ENCODE measurements around the gene NEURL2.

The NEURL2 gene

GRCh38 chr20:45919542-45920399 is 28.8 kb upstream of the NEURL2 start:
- no peak overlapping the region for H3K27ac ChIP-seq (ENCODE audit: insufficient read depth, low read length, poor library complexity, severe bottlenecking)
- peaks cover 3% of the 10 kb centered on the region for H3K4me1 ChIP-seq (ENCODE audit: control insufficient read depth, insufficient read depth, low read length, poor library complexity, severe bottlenecking)
- no peaks in the 10 kb centered on the region for H3K27me3 ChIP-seq (replicated peaks; ENCODE audit: control insufficient read depth, insufficient read depth, low read length, poor library complexity, severe bottlenecking)
- H3K36me3 ChIP-seq (ENCODE audit: control insufficient read depth, insufficient read depth, low read length): no peaks in the 10 kb centered on the region
- no peak for DNase-seq
- H3K9me3 ChIP-seq (ENCODE audit: control insufficient read depth, low read length): no peaks in the 10 kb centered on the region
- H3K4me3 ChIP-seq (ENCODE audit: insufficient read depth, low read depth, low read length, poor library complexity, severe bottlenecking): no peak overlapping the region

DNA sequence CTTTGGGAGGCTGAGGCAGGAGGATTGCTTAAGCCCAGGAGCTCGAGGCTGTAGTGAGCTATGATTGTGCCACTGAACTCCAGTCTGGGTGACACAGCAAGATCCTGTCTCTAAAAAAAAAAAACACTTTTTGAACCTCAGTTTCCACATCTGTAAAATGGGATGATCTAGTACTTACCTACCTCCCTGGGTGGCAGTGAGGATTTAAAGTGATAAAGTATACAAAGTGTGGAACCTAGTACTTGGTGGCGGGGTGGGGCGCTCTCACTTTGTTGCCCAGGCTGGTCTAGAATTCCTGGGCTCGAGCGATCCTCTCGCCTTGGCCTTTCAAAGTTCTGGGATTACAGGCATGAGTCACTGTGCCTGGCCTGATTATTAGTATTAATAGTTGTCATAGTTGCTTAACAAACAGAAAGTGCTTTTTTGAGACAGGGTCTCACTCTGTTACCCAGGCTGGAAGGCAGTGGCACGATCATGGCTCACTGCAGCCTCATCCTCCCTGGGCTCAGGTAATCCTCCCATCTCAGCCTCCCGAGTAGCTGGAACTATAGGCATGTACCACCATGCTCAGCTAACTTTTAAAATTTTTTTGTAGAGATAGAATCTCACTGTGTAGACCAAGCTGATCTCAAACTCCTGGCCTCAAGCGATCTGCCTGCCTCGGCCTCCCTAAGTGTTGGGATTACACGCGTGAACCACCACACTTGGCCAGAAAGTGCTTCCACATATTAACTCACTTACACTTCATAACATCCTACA is 27.9 kb upstream of the NEURL2 start:
- H3K27me3 ChIP-seq (replicated peaks; ENCODE audit: control insufficient read depth, insufficient read depth, low read length, poor library complexity, severe bottlenecking): no peaks in the 10 kb centered on the region
- no peak for DNase-seq

GRCh38 chr20:45918182-45918737 is 27.3 kb upstream of the NEURL2 start:
- H3K4me3 ChIP-seq (ENCODE audit: insufficient read depth, low read depth, low read length, poor library complexity, severe bottlenecking): no peak overlapping the region
- H3K4me1 ChIP-seq (ENCODE audit: control insufficient read depth, insufficient read depth, low read length, poor library complexity, severe bottlenecking): no peaks in the 10 kb centered on the region
- no peaks in the 10 kb centered on the region for H3K36me3 ChIP-seq (ENCODE audit: control insufficient read depth, insufficient read depth, low read length)
- no peak overlapping the region for H3K27ac ChIP-seq (ENCODE audit: insufficient read depth, low read length, poor library complexity, severe bottlenecking)
- H3K9me3 ChIP-seq (ENCODE audit: control insufficient read depth, low read length): no peaks in the 10 kb centered on the region
- no peak for DNase-seq
- no peaks in the 10 kb centered on the region for H3K27me3 ChIP-seq (replicated peaks; ENCODE audit: control insufficient read depth, insufficient read depth, low read length, poor library complexity, severe bottlenecking)

More for the DNA sequence above, 27.9 kb upstream of the NEURL2 start:
- H3K4me3 ChIP-seq (ENCODE audit: insufficient read depth, low read depth, low read length, poor library complexity, severe bottlenecking): no peak overlapping the region
- H3K27ac ChIP-seq (ENCODE audit: insufficient read depth, low read length, poor library complexity, severe bottlenecking): no peak overlapping the region
- H3K9me3 ChIP-seq (ENCODE audit: control insufficient read depth, low read length): no peaks in the 10 kb centered on the region
- no peaks in the 10 kb centered on the region for H3K36me3 ChIP-seq (ENCODE audit: control insufficient read depth, insufficient read depth, low read length)
- H3K4me1 ChIP-seq (ENCODE audit: control insufficient read depth, insufficient read depth, low read length, poor library complexity, severe bottlenecking): no peaks in the 10 kb centered on the region

DNA sequence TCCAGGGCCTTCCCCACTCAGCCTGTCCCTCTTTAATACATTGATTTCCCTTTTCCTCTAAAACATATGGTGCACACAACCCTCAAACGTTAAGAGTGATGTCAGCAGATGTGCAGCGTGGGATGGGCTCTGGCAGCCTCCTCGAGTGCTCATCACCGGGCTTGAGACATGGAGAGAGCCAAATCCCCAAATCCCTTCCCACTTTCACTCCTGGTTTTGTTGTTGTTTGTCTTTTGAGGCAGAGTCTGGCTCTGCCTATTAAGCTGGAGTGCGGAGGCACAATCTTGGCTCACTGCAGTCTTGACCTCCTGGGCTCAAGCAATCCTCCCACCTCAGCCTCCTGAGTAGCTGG is 26.8 kb upstream of the NEURL2 start:
- H3K4me1 ChIP-seq (ENCODE audit: control insufficient read depth, insufficient read depth, low read length, poor library complexity, severe bottlenecking): no peaks in the 10 kb centered on the region
- H3K27ac ChIP-seq (ENCODE audit: insufficient read depth, low read length, poor library complexity, severe bottlenecking): no peak overlapping the region
- no peak overlapping the region for H3K4me3 ChIP-seq (ENCODE audit: insufficient read depth, low read depth, low read length, poor library complexity, severe bottlenecking)
- no peak for DNase-seq
- H3K9me3 ChIP-seq (ENCODE audit: control insufficient read depth, low read length): no peaks in the 10 kb centered on the region
- H3K27me3 ChIP-seq (replicated peaks; ENCODE audit: control insufficient read depth, insufficient read depth, low read length, poor library complexity, severe bottlenecking): no peaks in the 10 kb centered on the region
- H3K36me3 ChIP-seq (ENCODE audit: control insufficient read depth, insufficient read depth, low read length): no peaks in the 10 kb centered on the region

- Histone ChIP-seq H3K27ac (ENCODE audit: insufficient read depth, low read length, poor library complexity, severe bottlenecking) (no peak overlapping the region), H3K4me1 (ENCODE audit: control insufficient read depth, insufficient read depth, low read length, poor library complexity, severe bottlenecking) (peaks cover 14% of the 10 kb centered on the region), H3K4me3 (ENCODE audit: insufficient read depth, low read depth, low read length, poor library complexity, severe bottlenecking) (no peak overlapping the region), H3K27me3 (replicated peaks; ENCODE audit: control insufficient read depth, insufficient read depth, low read length, poor library complexity, severe bottlenecking) (no peaks in the 10 kb centered on the region), H3K9me3 (ENCODE audit: control insufficient read depth, low read length) (no peaks in the 10 kb centered on the region), H3K36me3 (ENCODE audit: control insufficient read depth, insufficient read depth, low read length) (no peaks in the 10 kb centered on the region)
- no peak for DNase-seq
Measured at GRCh38 chr20:45913116-45913515, 22.1 kb upstream of the NEURL2 start.

DNA sequence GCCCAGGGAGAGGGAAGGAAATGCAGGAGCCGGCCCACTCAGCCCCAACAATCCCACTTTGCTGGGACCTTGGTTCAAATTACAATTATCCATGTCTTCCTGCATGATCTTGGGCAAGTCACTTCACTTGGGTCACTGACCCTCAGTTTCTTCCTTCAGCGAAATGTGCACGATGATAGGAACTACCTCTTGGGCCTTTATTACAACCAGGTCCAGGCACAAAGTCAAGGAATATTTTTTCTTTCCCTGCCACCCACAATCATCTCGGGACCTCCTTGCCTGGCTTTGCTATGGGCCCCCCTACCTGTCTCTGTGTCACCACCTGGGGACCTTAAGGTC is 21.3 kb upstream of the NEURL2 start:
- no peaks in the 10 kb centered on the region for H3K36me3 ChIP-seq (ENCODE audit: control insufficient read depth, insufficient read depth, low read length)
- no peak for DNase-seq
- H3K27ac ChIP-seq (ENCODE audit: insufficient read depth, low read length, poor library complexity, severe bottlenecking): no peak overlapping the region
- peak overlapping the region; percentile 57 for H3K4me3 ChIP-seq (ENCODE audit: insufficient read depth, low read depth, low read length, poor library complexity, severe bottlenecking)
- no peaks in the 10 kb centered on the region for H3K9me3 ChIP-seq (ENCODE audit: control insufficient read depth, low read length)
- no peaks in the 10 kb centered on the region for H3K27me3 ChIP-seq (replicated peaks; ENCODE audit: control insufficient read depth, insufficient read depth, low read length, poor library complexity, severe bottlenecking)
- peaks cover 14% of the 10 kb centered on the region for H3K4me1 ChIP-seq (ENCODE audit: control insufficient read depth, insufficient read depth, low read length, poor library complexity, severe bottlenecking)

DNA sequence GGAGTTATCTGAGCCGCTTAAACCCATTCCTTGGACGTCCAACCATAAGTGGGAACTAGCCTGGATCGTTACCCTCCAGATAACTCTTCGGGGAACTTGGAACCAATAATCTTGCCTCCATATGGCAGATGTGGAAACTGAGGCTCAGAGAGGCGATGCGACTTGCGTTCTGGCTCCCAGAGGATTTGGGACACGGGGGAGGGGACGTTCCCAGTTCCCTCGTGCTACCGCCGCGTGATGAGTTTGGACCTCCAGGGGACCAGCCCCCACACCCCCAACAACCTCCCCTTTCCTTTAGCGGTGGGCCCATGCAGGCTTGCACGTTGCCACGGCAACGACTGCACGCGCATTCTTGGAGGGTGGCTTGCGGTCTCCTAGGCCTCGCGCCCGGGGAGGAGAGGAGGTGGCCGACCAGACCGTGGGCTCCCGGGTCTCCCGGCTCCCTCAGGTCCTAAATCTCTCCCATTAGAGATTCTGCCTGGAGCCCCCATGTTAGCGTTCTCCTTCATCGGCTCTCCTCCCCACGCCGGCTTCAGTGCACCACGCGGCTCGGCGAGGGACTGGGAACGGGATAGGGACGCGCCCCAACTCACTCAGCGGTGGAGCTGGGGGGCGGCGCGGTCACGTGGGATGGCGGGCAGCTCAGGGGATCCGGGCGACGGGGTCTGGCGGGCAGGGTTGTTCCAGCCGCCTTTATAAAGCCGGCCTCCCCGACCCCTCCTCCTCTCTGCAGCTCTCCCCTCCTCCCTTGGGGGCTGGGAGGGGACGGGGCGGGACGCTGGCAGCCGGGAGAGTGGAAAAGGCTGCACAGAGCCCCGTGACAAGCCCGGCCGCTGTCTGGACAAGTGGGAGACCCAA is 20.7 kb upstream of the NEURL2 start, which contains the start of gene PLTP:
Gene PLTP (minus strand): TSS at position 670 of the 858 bp plus-strand sequence. CDS start 703 bp downstream, outside the sequence.
- Histone ChIP-seq H3K27ac (ENCODE audit: insufficient read depth, low read length, poor library complexity, severe bottlenecking) (no peak within 1 kb of the TSS), H3K4me1 (ENCODE audit: control insufficient read depth, insufficient read depth, low read length, poor library complexity, severe bottlenecking) (peaks cover 14% of the 10 kb centered on the region), H3K9me3 (ENCODE audit: control insufficient read depth, low read length) (no peaks in the 10 kb centered on the region), H3K27me3 (replicated peaks; ENCODE audit: control insufficient read depth, insufficient read depth, low read length, poor library complexity, severe bottlenecking) (no peaks in the 10 kb centered on the region), H3K36me3 (ENCODE audit: control insufficient read depth, insufficient read depth, low read length) (no peaks in the 10 kb centered on the region), H3K4me3 (ENCODE audit: insufficient read depth, low read depth, low read length, poor library complexity, severe bottlenecking) (peak within 1 kb of the TSS; percentile 57)
- peak in 2 of 3 donors; percentile 16 to 27 for DNase-seq

GRCh38 chr20:45910670-45911485 is 19.9 kb upstream of the NEURL2 start:
- peaks cover 14% of the 10 kb centered on the region for H3K4me1 ChIP-seq (ENCODE audit: control insufficient read depth, insufficient read depth, low read length, poor library complexity, severe bottlenecking)

More at GRCh38 chr20:45910670-45911485, 19.9 kb upstream of the NEURL2 start:
- H3K27me3 ChIP-seq (replicated peaks; ENCODE audit: control insufficient read depth, insufficient read depth, low read length, poor library complexity, severe bottlenecking): no peaks in the 10 kb centered on the region
- H3K9me3 ChIP-seq (ENCODE audit: control insufficient read depth, low read length): no peaks in the 10 kb centered on the region
- peak; percentile 77 to 83 (median 81) for DNase-seq
- H3K36me3 ChIP-seq (ENCODE audit: control insufficient read depth, insufficient read depth, low read length): no peaks in the 10 kb centered on the region
- H3K4me3 ChIP-seq (ENCODE audit: insufficient read depth, low read depth, low read length, poor library complexity, severe bottlenecking): peak overlapping the region; percentile 57
- no peak overlapping the region for H3K27ac ChIP-seq (ENCODE audit: insufficient read depth, low read length, poor library complexity, severe bottlenecking)

Data from effector memory CD4-positive, alpha-beta T cell (primary cell).